SU-DHL-6 (cell line): Measurements from ENCODE around the gene SLC25A13.

ENCODE experiments used
- EZH2phosphoT487 ChIP-seq: fragments of 200-600 bp; sonication (generic), shearing (Covaris generic); conservative IDR thresholded peaks from 2 replicates; pipeline ENCODE4 v1.6.1; 2018; ENCODE audit warnings: mild to moderate bottlenecking, antibody characterized with exemption, low read length, moderate library complexity, mixed read lengths
- TF ChIP-seq, protein P1 (sequence below): fragments of 200-600 bp; sonication (generic); IDR thresholded peaks from one replicate; pipeline ENCODE4 v1.5.1; 2017; ENCODE audit warnings: antibody characterized with exemption, mild to moderate bottlenecking, low read length, moderate library complexity; ENCODE audit not compliant: insufficient read depth, poor library complexity, severe bottlenecking

DNA sequence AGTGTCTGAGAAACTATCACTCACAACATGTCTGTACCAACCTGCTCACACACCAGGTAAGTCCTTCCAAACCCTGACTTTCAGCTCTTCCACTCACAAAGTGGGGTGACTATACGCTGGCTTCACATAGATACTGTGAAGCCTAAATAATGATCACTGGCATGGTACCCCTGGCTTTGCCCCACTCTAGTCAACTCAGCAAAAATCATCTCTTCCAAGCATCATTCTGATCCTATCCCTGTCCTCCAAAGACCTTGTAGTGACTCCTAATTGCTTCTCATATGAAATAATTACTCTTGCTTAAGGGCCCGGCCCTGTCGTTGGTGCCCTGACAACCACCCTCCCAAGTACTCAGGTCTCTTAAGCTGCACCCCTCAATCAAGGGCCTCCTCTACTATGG lies 97.8 kb downstream of the SLC25A13 start:
- TF ChIP-seq, protein P1, sequence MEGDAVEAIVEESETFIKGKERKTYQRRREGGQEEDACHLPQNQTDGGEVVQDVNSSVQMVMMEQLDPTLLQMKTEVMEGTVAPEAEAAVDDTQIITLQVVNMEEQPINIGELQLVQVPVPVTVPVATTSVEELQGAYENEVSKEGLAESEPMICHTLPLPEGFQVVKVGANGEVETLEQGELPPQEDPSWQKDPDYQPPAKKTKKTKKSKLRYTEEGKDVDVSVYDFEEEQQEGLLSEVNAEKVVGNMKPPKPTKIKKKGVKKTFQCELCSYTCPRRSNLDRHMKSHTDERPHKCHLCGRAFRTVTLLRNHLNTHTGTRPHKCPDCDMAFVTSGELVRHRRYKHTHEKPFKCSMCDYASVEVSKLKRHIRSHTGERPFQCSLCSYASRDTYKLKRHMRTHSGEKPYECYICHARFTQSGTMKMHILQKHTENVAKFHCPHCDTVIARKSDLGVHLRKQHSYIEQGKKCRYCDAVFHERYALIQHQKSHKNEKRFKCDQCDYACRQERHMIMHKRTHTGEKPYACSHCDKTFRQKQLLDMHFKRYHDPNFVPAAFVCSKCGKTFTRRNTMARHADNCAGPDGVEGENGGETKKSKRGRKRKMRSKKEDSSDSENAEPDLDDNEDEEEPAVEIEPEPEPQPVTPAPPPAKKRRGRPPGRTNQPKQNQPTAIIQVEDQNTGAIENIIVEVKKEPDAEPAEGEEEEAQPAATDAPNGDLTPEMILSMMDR: no peak
- TF ChIP-seq EZH2phosphoT487: no peak
